Glomerular endothelial cell (primary cell): ENCODE data around the gene TMEM233. TPM values are rescaled to one million over a fixed set of nuclear protein-coding genes. Genes with fewer than 3 reads are reported as not detected.
A peak's percentile ranks its signal among the peaks of the same experiment; 100 is the strongest.
"Not testable (repeated sequence)": the region's sequence is repeated elsewhere in the genome, so short reads cannot be mapped to it uniquely, and the experiment has no call there.

Experiments
- DNase-seq: peaks from one replicate; pipeline ENCODE4 v3.0.0-alpha.2; 2011; ENCODE audit warnings: low read depth, low spot score; ENCODE audit errors: extremely low read depth
- total RNA-seq: library from RNA; depleted of rRNA; stranded (reverse); fragments of >200 nt; gene quantifications from 2 replicates; pipeline ENCODE4 v1.2.3, GENCODE V29; 2015

TMEM233 gene
- total RNA-seq, 1 donor from 2014 or later = 1.9 TPM

DNA sequence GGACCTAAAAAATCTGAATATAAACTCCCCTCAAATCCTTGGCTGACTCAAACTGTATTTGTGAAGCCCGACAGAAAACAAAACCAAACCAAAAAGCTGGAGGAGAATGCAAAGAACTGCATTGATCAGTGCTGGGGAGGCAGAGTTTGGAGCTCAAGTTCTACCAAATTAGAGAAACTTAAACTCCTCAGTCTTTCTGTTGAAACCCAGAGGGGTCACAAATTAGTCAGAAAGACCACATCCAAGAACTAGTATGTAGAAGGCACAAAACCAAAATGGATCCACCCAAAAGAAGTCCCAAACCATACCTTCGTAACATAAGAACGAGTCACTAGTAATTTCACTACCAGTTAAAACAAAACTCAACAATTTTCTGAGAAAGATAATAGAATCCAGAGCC, 59.1 kb downstream of the TMEM233 start:
- DNase-seq = no peak

DNA sequence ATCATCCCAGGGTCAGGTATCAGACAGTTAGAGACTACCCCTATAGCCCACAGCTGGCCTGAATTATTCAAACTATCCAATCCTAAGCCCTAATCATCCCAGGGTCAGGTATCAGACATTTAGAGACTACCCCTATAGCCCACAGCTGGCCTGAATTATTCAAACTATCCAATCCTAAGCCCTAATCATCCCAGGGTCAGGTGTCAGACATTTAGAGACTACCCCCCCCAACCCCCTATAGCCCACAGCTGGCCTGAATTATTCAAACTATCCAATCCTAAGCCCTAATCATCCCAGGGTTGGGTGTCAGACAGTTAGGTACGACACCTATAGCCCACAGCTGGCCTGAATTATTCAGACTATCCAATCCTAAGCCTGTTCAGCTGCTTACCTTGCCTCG, 63.4 kb downstream of the TMEM233 start:
- not testable (repeated sequence) for DNase-seq

DNA sequence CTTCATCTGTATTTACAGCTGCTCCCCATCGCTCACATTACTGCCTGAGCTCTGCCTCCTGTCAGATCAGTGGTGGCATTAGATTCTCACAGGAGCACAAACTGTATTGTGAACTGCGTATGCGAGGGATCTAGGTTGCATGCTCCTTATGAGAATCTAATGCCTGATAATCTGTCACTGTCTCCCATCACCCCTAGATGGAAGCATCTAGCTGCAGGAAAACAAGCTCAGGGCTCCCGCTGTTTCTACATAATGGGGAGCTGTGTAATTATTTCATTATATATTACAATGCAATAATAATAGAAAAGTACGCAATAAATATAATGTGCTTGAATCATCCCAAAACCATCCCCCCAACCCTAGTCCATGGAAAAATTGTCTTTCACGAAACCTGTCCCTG, 64.6 kb downstream of the TMEM233 start:
- not testable (repeated sequence) for DNase-seq

DNA sequence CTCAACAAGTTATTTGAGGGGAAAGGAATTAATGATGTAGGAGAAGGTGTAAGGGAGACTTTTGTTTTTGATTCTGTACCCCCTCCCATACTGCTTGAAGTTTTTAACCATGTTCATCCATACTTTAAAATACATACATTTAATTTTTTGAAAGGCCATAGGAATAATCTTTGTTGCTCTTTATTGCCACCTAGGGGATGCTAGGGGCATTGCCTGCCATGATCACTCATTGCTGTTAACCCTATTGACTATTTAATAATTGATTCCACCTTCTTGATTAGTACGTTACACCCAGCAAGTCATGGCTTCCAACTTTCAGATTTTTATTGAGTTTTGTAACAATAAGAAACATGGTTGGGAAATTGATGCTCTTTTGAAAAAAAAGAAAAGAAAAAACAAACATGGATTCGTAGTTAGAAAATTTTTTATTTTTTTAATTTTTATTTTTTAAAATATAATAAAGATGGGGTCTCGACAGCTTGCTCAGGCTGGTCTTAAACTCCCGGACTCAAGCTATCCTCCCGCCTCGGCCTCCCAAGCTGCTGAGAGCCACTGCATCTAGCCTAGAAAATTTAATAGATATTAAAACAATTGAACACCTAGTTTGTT, 65.8 kb downstream of the TMEM233 start:
- no peak for DNase-seq

DNA sequence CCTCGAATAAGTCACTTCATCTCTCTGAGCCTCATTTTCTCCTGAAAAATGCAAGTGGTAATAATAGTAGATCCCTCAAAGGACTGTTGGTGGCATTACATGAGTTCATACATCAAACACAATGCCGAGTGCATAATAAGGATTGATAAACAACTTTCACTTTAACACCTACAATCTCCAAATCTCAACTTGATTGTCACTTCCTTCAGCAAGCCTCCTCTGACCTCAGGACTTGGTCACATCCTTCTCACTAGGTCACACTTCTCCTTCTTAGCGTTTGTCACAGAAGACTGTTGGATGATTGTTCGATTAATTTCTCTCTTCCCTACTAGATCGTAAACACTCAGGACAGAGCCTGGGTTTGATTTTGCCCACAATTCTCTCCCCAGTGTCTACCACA, 66.5 kb downstream of the TMEM233 start:
- DNase-seq = no peak

DNA sequence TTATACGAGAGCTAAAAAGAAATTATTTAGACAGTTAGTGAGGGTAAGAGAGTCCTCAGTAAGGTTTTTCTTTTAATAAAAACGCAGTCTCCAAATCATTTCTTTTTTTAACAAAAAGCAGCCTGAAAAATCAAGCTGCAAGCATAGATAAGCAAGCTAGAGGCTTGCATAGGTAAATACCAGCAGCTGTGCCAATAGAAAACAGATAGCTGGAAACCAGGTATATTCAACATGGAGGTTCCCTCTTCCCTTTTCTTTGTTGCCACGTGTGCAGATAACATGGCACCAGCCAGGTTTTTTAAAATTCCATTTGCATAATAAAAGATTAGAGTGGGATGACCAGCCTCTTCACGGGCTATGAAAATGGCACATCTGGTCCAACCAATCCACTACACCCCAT, 68.3 kb downstream of the TMEM233 start:
- DNase-seq = no peak

DNA sequence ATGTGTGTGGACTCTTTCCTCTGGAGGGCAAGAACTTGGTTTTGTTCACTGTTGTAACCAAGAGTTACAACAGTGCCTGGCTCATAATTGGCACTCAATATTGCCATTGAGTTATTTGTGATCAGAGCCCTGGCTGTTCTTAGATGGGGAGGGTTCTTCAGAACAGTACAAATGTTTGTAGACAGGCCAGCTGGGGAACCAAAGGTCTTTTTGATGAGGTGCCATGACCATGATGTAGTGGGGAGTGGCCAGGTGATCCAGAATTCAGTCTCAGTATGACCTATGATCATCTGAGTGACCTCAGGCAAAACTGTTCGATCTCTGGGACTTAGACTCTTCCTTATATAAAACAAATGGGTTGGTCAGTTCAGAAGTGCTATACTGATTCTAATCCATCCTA, 71.1 kb downstream of the TMEM233 start:
- DNase-seq = no peak

DNA sequence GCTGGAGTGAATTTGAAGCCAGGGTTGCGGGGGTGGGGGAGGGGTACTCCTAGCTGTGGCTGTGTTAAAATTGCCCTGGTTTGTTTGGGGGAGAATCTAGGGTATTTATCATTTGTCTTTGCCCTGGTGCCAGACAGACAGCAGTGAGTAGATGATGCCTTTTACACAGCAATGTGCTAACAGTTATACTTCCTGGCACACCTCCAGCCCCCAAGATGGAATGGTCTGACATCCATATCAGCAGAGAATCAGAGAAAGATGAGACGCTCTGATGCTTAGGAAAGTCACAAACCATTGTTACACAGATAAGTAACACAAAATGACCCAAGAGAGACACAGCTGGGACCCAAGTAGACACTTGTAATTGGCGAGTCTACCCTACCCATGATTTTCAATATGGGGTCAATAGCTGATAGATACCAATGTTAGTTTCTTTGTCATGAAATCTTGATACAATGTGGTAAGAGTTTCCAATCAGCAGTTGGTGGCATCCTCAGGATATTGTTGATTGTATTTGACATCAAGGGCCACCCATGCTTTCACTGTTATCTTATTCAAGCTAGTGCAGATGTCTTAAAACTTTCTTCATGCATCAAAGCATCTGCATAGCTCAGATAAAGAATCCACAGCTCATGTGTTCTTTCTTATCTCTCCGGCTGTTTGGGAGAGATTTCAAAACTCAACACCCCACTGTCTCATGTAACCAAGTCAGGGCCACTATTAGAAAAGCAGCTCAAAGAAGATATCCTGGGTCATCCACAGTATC, 71.8 kb downstream of the TMEM233 start:
- DNase-seq = no peak

DNA sequence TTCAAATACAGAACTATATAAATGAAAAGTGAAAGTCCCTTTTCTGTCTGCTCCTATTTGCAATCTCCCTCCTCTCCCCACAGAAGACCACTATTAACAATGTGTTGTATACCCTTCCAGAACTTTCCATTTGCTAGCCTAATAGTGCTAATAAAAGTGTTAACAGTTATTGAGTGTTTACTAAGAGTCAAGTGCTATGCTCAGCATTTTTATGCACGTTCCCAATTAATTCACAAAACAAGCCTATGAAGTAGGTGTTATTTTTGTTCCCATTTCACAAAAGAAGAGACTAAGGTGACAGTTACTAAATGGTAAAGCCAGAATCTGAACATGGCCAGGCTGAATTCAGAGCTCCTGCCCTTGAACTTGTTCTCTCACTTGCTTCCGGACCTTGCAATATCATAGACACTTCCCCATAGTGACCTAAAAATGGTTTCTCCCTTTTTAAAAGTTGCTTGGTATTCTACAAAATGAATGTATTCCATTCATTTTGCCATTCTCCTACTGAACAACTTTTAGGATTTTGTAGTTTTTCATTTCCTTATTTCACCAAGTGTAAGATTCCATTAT, 72.7 kb downstream of the TMEM233 start:
- DNase-seq = no peak

DNA sequence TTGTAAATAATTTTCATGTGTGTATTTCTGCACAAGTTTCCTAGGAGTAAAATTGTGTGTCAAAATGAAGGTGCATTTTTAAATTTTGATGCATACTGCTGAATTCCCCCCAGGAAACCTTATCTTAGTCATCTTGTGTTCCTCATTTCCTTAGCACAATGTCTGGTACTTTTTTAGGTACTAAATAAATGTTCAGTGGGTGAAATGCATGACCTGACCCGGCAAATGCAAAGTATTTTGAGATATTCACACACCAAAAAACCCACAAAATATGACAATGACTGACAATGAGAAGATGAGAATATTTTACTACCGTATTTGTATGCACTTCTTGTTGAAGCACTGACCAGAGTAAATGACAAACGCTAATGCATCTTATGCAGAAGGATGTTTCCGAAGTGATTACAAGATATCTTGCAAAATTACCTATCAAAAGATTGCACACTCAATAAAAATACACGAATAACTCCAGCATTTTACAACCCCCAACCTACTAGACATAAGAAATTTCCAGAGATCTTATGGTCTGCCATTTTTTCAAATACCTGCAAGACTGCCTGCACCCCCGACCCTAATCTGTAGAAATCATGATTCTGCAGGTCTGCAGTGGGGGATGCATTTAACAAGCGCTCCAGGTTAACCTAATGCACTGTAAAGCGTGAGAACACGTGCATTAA, 73.5 kb downstream of the TMEM233 start:
- no peak for DNase-seq

DNA sequence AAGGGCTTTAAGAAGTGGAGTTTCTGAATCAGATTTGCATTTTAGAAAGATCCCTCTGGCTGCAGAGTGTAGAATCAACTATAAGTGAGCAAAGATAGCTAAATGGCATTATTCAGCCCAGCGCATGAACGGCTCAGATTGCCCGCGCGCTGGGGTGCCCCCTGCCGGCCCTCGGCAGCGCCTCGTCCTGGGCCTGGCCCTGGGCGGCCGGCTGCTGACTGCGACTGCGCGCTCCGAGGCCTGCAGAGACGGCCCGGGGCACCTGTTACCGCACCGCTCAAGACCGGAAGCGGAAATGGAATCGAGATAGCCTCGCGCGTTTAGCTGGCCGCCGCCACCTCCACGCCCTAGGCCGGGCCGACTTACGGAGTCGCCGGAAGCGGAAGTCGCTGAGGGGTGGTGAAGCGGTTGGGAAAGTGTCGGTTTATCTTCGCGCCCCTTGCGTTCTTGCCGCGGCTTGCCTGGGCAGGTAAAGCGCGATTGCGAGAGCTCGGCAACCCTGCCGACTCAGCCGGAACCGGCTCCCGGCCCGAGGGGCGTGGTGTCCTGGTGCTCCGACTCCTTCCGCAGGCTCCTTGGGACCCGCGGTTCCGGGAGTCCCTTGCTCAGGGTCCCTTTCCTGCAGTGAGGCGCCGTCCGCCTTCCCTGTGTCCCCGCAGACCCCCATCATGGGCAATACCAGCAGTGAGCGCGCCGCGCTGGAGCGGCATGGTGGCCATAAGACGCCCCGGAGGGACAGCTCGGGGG, 74.2 kb downstream of the TMEM233 start, which contains the start of gene PRKAB1:
TSS of gene PRKAB1 (plus strand) at position 557 of the 747 bp plus-strand sequence. CDS start at position 669, 112 bp downstream.
- no peak for DNase-seq

DNA sequence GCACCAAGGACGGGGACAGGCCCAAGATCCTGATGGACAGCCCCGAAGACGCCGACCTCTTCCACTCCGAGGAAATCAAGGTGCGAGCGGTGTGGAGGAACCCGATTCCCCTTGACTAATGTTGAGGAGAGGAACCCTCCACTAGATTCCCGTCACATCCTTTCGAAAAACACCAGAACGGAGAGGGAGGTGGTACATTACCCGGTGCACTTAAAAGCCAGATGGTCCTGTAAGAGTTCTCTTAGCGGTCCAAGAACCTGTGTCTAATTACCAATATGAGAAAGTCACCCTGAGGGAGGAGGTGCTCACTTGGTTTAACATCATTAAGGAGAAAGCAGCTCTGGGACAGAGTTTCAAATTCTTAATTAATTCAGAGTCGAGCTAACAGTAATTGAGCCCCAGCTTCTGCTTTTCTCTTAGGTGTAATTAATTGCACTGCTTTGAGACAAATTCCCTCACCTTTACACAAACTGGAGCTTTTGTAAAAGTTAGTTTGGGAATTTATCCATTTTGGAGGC, 74.8 kb downstream of the TMEM233 start:
- no peak for DNase-seq

DNA sequence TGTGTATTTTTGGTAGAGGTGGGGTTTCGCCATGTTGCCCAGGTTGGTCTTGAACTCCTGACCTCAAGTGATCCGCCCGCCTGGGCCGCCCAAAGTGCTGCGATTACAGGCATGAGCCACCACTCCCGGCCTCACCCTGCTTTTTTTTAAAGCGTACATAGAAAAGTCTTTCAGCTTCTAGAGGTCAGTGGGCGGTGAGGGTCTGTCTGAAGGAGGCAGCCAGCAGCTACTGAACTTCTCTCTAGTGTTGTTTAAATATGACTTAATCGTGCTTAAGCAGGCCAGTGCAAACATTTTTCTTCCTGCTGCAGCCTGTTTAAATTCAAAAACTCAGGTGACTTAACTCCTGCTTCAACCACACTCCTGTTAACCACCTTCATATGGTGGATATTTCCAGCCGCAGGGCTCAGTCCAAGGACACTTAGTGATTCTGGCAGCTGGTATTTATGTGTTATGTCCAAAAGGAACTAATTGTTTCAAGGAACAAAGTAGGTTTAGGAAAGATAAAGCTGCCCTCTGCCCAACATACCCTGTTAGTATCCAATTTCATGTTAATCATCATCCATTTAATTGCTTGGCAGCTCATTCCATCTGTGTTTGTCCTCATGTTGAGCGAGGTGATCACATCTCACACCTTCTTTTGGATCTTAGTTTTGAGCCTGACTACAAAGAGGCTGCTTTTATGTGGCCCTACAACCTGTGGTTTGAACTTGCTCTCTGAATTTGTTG, 76.3 kb downstream of the TMEM233 start:
- DNase-seq = no peak

DNA sequence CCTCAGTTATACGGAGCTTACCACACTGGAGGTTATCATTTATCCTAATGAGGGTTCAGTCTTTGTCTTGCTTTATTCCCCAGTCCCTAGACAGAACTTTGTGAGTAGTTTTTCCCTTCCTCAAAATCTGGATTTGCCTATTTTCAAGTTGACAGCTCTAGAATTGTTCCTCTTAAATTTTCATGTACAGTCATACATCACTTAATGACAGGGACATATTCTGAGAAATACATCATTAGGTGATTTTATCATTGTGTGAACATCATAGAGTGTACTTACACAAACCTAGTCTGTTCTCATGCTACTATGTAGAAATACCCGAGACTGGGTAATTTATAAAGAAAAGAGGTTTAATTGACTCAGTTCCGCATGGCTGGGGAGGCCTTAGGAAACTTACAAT, 77.5 kb downstream of the TMEM233 start:
- DNase-seq = no peak

DNA sequence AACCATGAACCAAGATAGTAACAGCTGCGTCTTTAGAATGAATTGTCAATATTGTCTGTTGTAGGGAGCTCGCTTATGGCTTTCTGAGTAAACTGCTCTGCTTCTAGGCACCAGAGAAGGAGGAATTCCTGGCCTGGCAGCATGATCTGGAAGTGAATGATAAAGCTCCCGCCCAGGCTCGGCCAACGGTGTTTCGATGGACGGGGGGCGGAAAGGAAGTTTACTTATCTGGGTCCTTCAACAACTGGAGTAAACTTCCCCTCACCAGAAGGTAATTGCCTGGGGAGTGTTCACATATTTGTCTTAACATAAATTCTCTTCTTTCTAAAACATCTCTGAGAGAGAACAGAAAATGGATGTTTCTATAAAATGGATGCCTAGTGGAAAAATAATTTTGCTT, 78.6 kb downstream of the TMEM233 start:
- no peak for DNase-seq

DNA sequence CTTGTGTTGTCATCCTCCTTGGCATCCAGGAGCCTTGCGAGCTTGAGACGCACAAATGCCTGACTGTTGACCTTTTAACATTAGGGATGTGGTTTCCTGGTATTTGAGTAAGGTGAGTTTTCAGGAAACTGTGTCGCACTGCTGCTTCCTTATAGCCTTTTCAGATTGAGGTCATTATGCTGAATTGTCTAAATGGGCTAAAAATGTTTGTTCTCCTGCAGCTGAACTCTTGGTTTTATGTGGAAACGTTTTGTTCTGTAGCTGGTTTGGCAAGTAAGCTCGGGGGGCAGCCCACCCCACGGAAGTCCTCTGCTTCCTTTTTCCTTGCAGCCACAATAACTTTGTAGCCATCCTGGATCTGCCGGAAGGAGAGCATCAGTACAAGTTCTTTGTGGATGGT, 80.1 kb downstream of the TMEM233 start:
- peak; percentile 88 for DNase-seq

DNA sequence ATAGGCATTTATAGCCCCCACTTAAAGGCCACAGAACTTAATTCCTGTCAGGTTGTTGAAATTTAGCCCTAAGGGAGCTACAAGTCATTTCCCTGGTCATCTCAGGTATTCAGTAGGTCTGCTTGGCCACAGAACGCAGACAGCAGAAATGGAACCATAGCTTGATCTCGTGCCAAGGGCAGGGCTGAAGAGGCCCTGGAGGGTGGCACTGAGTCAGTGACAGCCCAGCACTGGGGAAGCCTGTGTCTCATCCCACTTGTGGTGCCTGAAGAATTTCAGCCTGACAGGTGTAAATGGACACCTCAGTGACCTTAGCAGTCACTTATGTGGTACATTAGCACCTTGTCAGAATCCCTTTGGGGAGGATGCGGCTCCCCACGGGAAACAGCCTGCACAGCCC, 81.0 kb downstream of the TMEM233 start:
- no peak for DNase-seq

DNA sequence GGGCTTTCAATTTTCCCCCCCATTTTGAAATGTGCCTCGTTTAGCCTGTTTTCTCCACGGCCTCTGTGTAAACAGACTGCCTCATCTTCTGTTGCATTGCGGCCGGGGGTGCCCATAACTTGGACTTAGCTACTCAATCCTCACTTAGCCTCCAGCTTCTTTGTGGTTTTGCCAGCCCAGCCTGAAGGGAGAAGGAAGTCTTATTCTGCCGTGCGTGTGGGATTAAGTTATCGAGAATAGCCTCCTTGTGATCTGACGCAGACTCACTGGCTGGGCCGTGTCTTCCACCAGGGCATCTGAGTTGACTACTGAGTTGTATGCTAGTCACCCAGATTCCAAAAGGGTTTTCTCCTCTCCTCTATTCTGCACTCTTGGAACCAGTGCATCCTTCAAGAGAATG, 82.4 kb downstream of the TMEM233 start:
- no peak for DNase-seq

DNA sequence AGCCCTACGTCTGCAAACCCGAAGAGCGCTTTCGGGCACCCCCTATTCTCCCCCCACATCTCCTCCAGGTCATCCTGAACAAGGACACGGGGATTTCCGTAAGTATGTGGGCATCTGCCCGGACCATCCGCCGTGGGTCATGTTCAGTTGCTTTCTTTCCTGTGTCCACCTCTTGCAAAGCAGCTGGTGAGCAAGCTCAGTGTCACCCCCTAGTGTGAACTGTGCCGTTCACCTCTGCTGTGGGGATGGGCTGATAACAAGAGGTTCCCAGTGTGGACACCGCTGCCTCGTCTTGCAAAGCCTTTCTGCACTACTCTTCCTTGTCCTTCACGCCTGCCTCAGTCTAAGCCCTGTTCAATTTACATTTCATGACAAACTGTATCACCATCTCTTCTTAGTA, 83.0 kb downstream of the TMEM233 start:
- DNase-seq = no peak

DNA sequence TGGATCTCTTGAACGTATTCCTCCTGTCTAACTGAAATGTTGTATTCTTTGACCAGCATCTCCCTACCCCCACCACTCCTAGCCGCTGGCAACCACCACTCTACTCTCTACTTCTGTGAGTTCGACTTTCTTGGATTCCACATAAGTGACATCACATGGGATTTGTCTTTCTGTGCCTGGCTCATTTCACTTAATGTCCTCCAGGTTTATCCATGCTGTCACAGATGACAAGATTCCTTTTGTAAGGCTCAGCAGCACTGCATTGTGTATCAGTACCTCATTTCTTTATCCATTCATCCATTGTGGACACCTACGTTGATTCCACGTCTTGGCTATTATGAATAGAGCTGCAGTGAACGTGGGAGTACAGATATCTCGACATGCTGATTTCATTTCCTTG, 84.9 kb downstream of the TMEM233 start:
- no peak for DNase-seq
